Measurements from ENCODE around the gene DYNC1LI1. TPM values are rescaled to one million over a fixed set of nuclear protein-coding genes. Genes with fewer than 3 reads are reported as not detected.

The DYNC1LI1 gene
- total RNA-seq, 1 experiment from 2014 or later, result 56.2 TPM

GRCh38 chr3:32593903-32594525 lies 23.4 kb upstream of the DYNC1LI1 start:
- Histone ChIP-seq H3K4ac (ENCODE audit: low read depth, low read length) (no peak overlapping the region), H2BK120ac (ENCODE audit: low read depth, low read length, poor library complexity, severe bottlenecking) (no peak overlapping the region), H3K56ac (ENCODE audit: insufficient read length, low read depth, low read length) (no peak overlapping the region), H4K5ac (ENCODE audit: insufficient read length, low read depth, low read length) (no peak overlapping the region), H3K79me1 (ENCODE audit: insufficient read depth, low read depth, low read length, poor library complexity, severe bottlenecking) (no peaks in the 10 kb centered on the region), H3K27me3 (ENCODE audit: insufficient read depth, low read length) (peaks cover 2% of the 10 kb centered on the region; the same call in 1 of the 2 replicates), H3K9ac (ENCODE audit: extremely low read depth, insufficient read length, low read length) (no peak overlapping the region), H4K91ac (ENCODE audit: insufficient read length, low read depth, low read length) (no peak overlapping the region), H4K8ac (replicated peaks; ENCODE audit: insufficient read length, low read depth, low read length) (no peak overlapping the region), H2AK5ac (ENCODE audit: insufficient read length, low read length) (no peak overlapping the region), H3K14ac (ENCODE audit: insufficient read depth, low read length) (no peak overlapping the region), H2BK20ac (ENCODE audit: low read depth, low read length, poor library complexity, severe bottlenecking) (no peak overlapping the region), H3K79me2 (ENCODE audit: insufficient read depth, low read length) (no peaks in the 10 kb centered on the region), H3K18ac (ENCODE audit: insufficient read length, low read depth, low read length) (no peak overlapping the region), H2BK12ac (ENCODE audit: insufficient read length, low read depth, low read length) (no peak overlapping the region), H2BK5ac (ENCODE audit: insufficient read length, low read length) (no peak overlapping the region), H3K23me2 (ENCODE audit: insufficient read length, low read depth, low read length, poor library complexity, severe bottlenecking) (peaks cover 4% of the 10 kb centered on the region), H4K20me1 (ENCODE audit: control insufficient read depth, insufficient read depth, insufficient read length) (no peaks in the 10 kb centered on the region), H3T11ph (ENCODE audit: low read length) (no peak overlapping the region), H3K9me3 (ENCODE audit: control insufficient read depth, low read depth, low read length) (no peaks in the 10 kb centered on the region), H2BK15ac (ENCODE audit: low read depth, low read length) (no peak overlapping the region), H3K23ac (ENCODE audit: insufficient read length, low read depth, low read length) (no peak overlapping the region), H2AFZ (ENCODE audit: low read length) (no peak overlapping the region), H3K27ac (ENCODE audit: insufficient read length, low read depth, low read length) (no peak overlapping the region), H3K4me1 (ENCODE audit: insufficient read depth, low read length) (peaks cover 9% of the 10 kb centered on the region), H3K4me2 (ENCODE audit: insufficient read depth, insufficient read length, low read length) (no peak overlapping the region)
- no peak for DNase-seq
- peaks cover 49% of the 10 kb centered on the region for H3K27me3 Mint-ChIP-seq (ENCODE audit: low read depth)
- no peaks in the 10 kb centered on the region for H3K9me3 Mint-ChIP-seq
- peaks cover 47 to 51% of the 10 kb centered on the region in 2 experiments for H3K4me1 Mint-ChIP-seq
- peak overlapping the region in 1 of 2 experiments; percentile 3; a peak in 1 of 5 replicates for H3K4me3 Mint-ChIP-seq
- no peaks in the 10 kb centered on the region for H3K36me3 Mint-ChIP-seq (ENCODE audit: insufficient read depth in 1 of 3, low read depth in 3 of 3)
- TF ChIP-seq CTCF (conservative IDR thresholded peaks at IDR 0.05), result no peak
- no peak overlapping the region for H3K27ac Mint-ChIP-seq
- no CpG with 5 or more reads among the region's 4 CpGs for WGBS (ENCODE audit: extremely low coverage, insufficient read length, low lambda C conversion rate)

All from H9 (cell line).